Activated T-helper 17 cell treated with anti-CD3 and anti-CD28 coated beads, Interleukin-2, amount 50 U/mL, for 72 hours (primary cell): ENCODE data around the gene CST3. TPM values are rescaled to one million over a fixed set of nuclear protein-coding genes. Genes with fewer than 3 reads are reported as not detected.
"Not testable (repeated sequence)": the region's sequence is repeated elsewhere in the genome, so short reads cannot be mapped to it uniquely, and the experiment has no call there.

ENCODE experiments used
- ATAC-seq: fragments of 150-1000 bp; cut with Tn5 transposase; replicated peaks from 2 replicates; pipeline ENCODE4 v1.10.0; 2021; ENCODE audit warnings: mild to moderate bottlenecking, moderate library complexity
- H3K27ac Mint-ChIP-seq: one replicate; pipeline ENCODE4 v1.8.0; 2022; ENCODE audit warnings: mixed read lengths
- H3K27me3 Mint-ChIP-seq: one replicate; pipeline ENCODE4 v1.8.0; 2022; ENCODE audit warnings: mixed read lengths
- H3K36me3 Mint-ChIP-seq: one replicate; pipeline ENCODE4 v1.8.0; 2022; ENCODE audit warnings: low read depth, mild to moderate bottlenecking, mixed read lengths
- H3K4me1 Mint-ChIP-seq: one replicate; pipeline ENCODE4 v1.8.0; 2022; ENCODE audit warnings: mixed read lengths
- H3K4me3 Mint-ChIP-seq: one replicate; pipeline ENCODE4 v1.8.0; 2022; ENCODE audit warnings: mild to moderate bottlenecking, mixed read lengths
- H3K9me3 Mint-ChIP-seq: one replicate; pipeline ENCODE4 v1.8.0; 2022; ENCODE audit warnings: mixed read lengths
- total RNA-seq, 2 donors: library from RNA; stranded (reverse); gene quantifications; one replicate each; pipeline ENCODE4 v1.2.3, GENCODE V29; 2022

CST3 gene, protein sequence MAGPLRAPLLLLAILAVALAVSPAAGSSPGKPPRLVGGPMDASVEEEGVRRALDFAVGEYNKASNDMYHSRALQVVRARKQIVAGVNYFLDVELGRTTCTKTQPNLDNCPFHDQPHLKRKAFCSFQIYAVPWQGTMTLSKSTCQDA
- total RNA-seq = not detected

DNA sequence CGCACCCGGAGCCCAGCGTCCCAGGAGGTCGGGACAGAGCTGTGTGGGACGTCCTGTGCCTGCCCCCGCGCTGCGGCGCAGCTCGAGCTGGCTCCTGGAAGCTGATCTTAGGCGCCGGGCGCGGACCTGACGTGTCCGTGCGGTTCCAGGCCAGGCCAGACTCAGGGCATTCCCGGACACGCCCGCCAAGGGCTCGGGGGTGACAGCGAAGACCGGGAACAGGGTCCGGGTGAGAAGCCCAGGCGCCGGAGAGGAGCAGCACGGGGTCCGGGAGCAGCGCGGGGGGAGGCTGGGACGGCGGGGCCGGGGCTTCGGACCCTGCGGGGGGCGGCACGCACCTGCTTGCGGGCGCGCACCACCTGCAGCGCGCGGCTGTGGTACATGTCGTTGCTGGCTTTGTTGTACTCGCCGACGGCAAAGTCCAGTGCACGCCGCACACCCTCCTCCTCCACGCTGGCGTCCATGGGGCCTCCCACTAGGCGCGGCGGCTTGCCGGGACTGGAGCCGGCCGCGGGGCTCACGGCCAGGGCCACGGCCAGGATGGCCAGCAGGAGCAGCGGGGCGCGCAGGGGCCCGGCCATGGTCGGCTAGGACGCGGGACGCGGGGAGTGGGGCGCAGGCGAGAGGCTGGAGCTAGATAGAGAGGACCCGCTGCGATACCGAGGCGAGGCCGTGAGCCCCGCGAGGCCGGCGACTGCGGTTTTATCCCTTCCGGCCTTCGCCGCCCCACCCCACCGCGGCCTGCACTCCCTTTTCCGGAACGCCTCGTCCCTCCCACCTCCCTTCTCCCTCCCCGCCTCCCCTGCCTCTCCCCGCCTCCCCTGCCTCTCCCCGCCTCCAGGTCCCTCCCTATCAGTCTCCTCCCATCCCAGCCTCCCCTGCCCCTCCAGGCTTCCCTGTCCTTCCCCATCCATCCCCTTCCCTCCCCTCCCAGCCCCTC lies at the start of gene CST3:
Gene CST3 (minus strand): TSS at position 674 of the 940 bp plus-strand sequence. CDS start 93 bp downstream, at position 581.
- Mint-ChIP-seq H3K9me3 (no peaks in the 10 kb centered on the region), H3K27me3 (peaks cover 30% of the 10 kb centered on the region), H3K27ac (no peak within 1 kb of the TSS), H3K4me1 (no peaks in the 10 kb centered on the region), H3K4me3 (no peak within 1 kb of the TSS), H3K36me3 (no peaks in the 10 kb centered on the region)
- ATAC-seq = no peak

DNA sequence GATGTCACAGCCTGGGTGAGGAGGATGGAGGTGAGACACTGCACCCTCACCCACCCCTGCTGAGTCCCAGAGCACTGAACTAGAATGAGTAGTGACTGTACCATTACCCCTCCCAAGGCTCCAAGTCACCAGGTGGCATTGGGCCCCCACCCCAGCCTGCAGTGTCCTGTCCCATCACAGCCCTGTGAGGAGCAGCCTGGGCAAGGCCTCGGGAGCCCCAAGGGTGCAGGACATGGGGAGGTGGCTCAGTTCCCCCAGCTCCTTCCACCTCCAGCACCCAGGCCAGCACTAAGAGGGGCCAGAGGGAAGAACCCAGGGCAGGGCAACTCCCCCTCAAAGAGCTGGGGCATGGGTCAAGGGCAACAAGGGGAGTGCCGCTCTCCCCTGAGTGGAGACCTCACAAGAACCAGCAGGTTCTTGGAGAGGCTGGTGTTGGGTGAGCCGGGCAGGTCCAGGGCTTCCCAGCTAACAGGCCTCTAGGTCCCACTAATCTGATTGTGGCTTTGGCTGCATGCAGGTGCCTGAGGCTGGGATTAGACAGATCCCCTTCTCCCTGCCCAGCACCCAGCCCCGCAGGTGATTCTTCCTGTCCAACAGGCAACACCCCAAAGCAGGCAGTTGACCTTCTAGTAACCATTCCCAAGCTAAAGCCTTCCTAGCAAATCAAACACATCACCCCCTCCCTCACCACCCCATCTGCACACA lies 48.4 kb upstream of the CST3 start:
- Mint-ChIP-seq H3K36me3 (no peaks in the 10 kb centered on the region), H3K27ac (no peak overlapping the region), H3K4me1 (no peaks in the 10 kb centered on the region), H3K9me3 (no peaks in the 10 kb centered on the region), H3K27me3 (peaks cover 7% of the 10 kb centered on the region), H3K4me3 (no peak overlapping the region)
- ATAC-seq = no peak

DNA sequence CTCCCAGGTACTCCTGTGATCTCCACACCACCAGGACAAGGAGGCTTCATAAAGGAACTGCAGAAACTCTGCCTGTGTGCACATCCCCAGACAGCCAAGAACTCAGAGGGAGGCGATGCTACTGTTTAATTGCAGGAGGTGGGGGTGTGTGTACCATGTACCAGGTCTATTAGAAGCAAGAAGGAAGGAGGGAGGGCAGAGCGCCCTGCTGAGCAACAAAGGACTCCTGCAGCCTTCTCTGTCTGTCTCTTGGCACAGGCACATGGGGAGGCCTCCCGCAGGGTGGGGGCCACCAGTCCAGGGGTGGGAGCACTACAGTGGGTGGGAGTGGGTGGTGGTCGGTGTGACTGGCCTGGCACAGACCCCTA lies 47.8 kb upstream of the CST3 start:
- not testable (repeated sequence) for H3K27ac Mint-ChIP-seq, H3K9me3 Mint-ChIP-seq, H3K36me3 Mint-ChIP-seq, ATAC-seq, H3K4me3 Mint-ChIP-seq, H3K4me1 Mint-ChIP-seq
- peaks cover 11% of the 10 kb centered on the region for H3K27me3 Mint-ChIP-seq

DNA sequence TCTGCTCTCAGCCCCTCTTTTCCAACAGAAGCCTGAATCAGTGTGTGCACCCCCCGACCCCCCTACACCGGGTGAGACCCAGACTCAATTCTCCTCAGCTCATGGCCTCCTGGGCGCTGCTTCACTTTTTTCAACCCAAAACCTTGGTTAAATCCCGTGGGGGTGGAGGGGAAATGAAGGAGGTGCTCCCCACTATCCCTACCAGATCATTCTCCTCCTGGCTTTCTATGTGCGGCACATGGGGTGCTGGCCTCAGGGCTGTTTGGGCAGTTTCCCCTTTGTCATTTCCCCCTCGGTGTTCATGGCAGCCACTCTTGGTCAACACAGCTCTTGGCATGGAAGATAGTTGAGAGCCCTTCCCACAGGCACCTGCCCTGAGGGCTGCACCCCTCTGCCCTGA lies 46.5 kb upstream of the CST3 start:
- no peaks in the 10 kb centered on the region for H3K9me3 Mint-ChIP-seq

DNA sequence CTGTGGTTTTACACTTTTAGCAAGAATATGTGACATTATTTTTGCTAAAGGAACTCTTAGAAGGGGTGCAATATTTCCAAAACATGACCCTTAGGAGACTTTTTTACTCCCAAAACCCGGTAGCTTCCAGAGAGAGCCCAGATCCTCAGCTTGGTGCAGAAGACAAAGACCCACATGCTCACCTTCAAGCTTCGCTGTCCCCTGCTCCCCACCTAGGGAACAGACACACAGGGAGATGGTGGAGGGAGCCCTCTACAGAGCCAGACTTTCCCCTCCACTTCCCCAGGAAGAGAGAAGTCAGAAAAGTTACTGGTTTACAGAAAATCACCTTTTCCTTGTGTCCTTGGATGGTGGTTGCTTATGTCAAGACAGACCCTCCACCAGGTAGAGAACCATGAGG lies 46.1 kb upstream of the CST3 start:
- H3K27me3 Mint-ChIP-seq = peaks cover 19% of the 10 kb centered on the region
- ATAC-seq = no peak
- H3K4me1 Mint-ChIP-seq = no peaks in the 10 kb centered on the region
- H3K27ac Mint-ChIP-seq = no peak overlapping the region
- no peaks in the 10 kb centered on the region for H3K36me3 Mint-ChIP-seq
- H3K9me3 Mint-ChIP-seq = no peaks in the 10 kb centered on the region
- H3K4me3 Mint-ChIP-seq = no peak overlapping the region

More for the DNA sequence above, 46.5 kb upstream of the CST3 start:
- no peaks in the 10 kb centered on the region for H3K36me3 Mint-ChIP-seq
- peaks cover 16% of the 10 kb centered on the region for H3K27me3 Mint-ChIP-seq
- H3K4me3 Mint-ChIP-seq = no peak overlapping the region
- ATAC-seq = no peak
- no peak overlapping the region for H3K27ac Mint-ChIP-seq
- no peaks in the 10 kb centered on the region for H3K4me1 Mint-ChIP-seq

DNA sequence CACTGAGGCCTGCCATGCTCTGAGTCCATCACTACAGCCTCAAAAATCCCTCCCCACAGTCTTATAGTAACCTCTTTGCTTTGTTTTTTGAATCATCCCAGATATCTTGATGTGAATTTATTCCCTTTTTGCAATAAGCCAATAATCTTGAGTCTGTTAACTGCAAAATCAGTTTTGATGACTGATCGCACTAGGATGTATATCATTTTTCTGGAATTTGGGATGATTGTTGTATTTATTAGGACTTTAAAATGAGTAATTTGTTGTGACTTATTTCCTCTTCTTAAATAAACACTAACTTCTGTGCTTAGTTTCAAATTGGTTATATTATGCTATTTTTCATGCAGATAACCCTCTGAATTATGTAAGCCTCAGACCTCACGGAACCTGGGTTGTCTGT lies 45.5 kb upstream of the CST3 start:
- no peaks in the 10 kb centered on the region for H3K4me1 Mint-ChIP-seq
- ATAC-seq = no peak
- H3K27me3 Mint-ChIP-seq = peaks cover 21% of the 10 kb centered on the region

DNA sequence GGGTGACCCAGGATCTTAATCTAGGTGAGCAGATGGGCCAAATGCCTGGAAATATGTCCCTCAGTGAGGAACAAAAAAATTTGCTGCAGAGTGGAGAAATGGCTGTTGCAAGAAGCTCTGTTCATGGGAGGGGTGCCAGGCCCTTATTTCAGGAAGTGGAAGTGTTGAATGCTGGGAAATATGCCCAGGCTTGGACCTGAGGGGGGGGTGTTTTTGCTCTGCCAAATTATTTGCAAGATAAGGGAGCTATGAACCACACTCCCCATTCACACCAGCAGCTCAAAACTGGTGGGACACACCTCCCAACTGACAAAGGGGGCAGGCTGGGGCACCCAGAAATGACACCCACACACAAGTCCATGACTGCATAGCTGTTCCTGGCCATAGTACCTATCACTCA lies 42.4 kb upstream of the CST3 start:
- H3K4me1 Mint-ChIP-seq = no peaks in the 10 kb centered on the region
- no peak overlapping the region for H3K27ac Mint-ChIP-seq

More for the DNA sequence above, 45.5 kb upstream of the CST3 start:
- Mint-ChIP-seq H3K4me3 (no peak overlapping the region), H3K9me3 (no peaks in the 10 kb centered on the region), H3K36me3 (no peaks in the 10 kb centered on the region), H3K27ac (no peak overlapping the region)

DNA sequence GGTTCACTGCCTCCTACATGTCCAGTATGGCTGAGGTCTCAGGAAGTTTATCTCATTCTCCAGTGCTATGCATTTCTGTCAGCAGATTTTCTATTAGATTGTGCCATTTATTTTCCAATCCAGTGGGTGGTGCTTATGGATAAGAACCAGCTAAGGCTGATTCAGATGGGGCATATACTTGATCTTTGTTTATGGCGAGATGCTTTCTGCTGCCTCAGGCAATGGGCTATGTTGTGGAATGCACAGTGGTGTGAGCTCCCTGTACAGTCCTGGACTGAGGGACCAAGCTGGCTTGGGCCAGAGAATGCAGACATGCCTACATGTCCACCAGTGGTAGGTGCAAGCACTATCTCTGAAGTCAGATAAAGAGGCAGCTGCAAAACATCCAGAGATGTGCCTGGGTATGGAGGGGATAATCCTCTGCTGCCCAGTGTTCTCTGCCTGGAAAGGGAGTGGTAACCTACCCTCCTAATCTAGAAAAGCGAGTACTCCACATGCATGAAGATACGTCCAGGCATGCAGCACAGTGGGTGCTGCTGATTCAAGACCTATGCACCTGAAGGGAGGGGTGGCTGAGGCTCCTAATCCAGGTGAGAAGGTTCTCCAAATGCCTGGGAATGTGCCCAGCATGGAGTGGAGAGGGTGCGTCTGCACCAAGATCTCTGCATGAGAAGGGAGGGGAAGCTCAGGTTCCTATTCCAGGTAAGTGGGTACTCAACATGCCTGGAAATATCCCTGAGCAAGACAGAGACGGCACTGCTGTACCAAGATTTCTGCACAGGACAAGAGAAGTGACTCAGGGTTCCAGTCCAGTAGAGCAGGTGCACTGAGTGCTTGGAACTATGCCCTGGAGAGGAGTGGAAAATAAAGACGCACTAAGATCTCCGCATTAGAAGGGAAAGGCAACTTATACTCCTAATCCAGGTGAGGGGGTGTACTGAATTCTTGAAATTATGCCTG lies 41.7 kb upstream of the CST3 start:
- H3K27ac Mint-ChIP-seq = no peak overlapping the region
- H3K4me3 Mint-ChIP-seq = no peak overlapping the region
- H3K9me3 Mint-ChIP-seq = no peaks in the 10 kb centered on the region
- H3K27me3 Mint-ChIP-seq = peaks cover 16% of the 10 kb centered on the region
- no peak for ATAC-seq
- H3K36me3 Mint-ChIP-seq = no peaks in the 10 kb centered on the region
- no peaks in the 10 kb centered on the region for H3K4me1 Mint-ChIP-seq

More for the DNA sequence above, 42.4 kb upstream of the CST3 start:
- no peak overlapping the region for H3K4me3 Mint-ChIP-seq
- no peaks in the 10 kb centered on the region for H3K9me3 Mint-ChIP-seq
- ATAC-seq = no peak
- H3K36me3 Mint-ChIP-seq = no peaks in the 10 kb centered on the region
- H3K27me3 Mint-ChIP-seq = peaks cover 17% of the 10 kb centered on the region

DNA sequence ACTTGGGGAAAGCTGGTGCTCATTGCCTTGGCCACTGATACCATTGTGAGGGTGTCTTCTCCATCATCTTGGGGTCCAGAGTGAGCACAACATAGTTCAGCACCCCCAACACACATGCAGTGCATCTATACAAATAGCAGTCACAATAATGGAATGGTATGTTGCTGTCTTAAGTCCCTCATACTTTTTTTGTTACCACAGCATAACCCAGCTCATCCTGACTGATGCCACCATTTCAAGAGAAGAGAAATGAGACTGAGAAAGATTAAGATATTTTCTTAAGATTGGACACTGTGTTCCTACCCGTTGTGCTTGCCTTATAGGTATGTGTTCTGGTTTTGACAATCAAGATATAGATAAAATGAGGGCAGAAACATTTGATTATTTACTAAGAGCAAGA lies 35.5 kb upstream of the CST3 start:
- no peaks in the 10 kb centered on the region for H3K4me1 Mint-ChIP-seq
- H3K36me3 Mint-ChIP-seq = no peaks in the 10 kb centered on the region
- no peaks in the 10 kb centered on the region for H3K9me3 Mint-ChIP-seq
- no peaks in the 10 kb centered on the region for H3K27me3 Mint-ChIP-seq
- H3K27ac Mint-ChIP-seq = no peak overlapping the region
- no peak for ATAC-seq
- no peak overlapping the region for H3K4me3 Mint-ChIP-seq

DNA sequence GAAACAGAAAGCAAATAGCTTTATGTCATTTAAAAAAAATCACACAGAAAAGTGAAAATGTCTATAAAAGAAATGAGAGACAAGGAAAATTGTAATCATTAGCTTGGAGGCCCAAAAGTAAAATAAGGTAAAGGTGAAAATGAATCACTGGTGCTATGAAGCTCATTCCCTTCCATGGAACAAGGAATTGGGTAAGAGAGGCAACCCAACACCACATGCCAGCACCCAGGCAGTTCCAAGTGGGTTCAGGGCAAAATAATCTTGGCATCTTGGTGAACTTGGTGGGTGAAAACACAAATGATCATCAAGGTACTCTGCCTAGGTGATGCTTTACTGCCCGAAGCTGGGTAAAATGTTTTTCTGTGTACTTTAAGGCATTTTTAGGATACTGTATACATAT lies 34.4 kb upstream of the CST3 start:
- no peaks in the 10 kb centered on the region for H3K9me3 Mint-ChIP-seq
- H3K4me3 Mint-ChIP-seq = no peak overlapping the region
- no peaks in the 10 kb centered on the region for H3K27me3 Mint-ChIP-seq
- no peaks in the 10 kb centered on the region for H3K36me3 Mint-ChIP-seq
- no peak for ATAC-seq
- no peaks in the 10 kb centered on the region for H3K4me1 Mint-ChIP-seq
- H3K27ac Mint-ChIP-seq = no peak overlapping the region

DNA sequence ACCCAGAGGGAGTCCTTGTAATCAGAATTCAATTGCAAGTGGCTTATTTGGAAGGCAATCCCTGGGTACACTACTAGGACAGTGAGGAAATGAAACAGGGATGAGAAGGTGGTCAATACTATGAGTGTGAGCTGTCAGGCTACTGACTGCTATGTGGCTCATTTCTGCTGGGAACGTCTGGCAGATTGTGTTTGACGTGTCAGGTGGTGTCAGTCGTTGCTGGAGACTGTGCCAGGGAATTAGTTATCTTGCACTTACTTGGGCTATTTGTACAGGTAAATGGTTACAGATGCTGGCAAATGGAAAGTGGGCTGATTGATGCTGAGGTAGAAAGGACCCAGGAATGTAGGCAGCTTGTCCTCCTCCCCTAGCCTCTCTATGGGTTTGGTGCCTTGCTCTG lies 33.7 kb upstream of the CST3 start:
- Mint-ChIP-seq H3K27ac (no peak overlapping the region), H3K27me3 (no peaks in the 10 kb centered on the region), H3K4me3 (no peak overlapping the region), H3K36me3 (no peaks in the 10 kb centered on the region), H3K9me3 (no peaks in the 10 kb centered on the region), H3K4me1 (no peaks in the 10 kb centered on the region)
- no peak for ATAC-seq

DNA sequence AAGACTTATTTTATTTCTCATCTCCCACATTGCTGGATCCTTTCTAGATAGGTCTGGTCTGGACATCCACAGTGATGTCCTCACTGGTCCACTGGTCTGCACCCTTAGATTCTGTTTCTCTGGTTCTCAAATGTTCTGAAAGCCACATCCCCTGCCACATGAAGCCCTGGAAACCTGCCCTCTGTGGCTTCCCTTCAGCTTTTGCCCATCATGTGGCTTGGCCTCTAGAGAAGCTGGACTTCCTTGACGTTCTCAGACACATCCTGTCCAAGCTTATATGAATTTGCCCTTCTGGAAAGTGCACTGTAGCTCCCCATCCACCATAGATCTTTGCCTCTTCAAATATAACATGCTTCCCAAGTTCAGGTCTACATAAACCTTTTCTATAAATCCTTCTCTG lies 32.6 kb upstream of the CST3 start:
- no peak overlapping the region for H3K4me3 Mint-ChIP-seq
- no peaks in the 10 kb centered on the region for H3K9me3 Mint-ChIP-seq
- H3K27ac Mint-ChIP-seq = no peak overlapping the region
- no peak for ATAC-seq
- H3K27me3 Mint-ChIP-seq = no peaks in the 10 kb centered on the region
- H3K36me3 Mint-ChIP-seq = no peaks in the 10 kb centered on the region
- no peaks in the 10 kb centered on the region for H3K4me1 Mint-ChIP-seq

DNA sequence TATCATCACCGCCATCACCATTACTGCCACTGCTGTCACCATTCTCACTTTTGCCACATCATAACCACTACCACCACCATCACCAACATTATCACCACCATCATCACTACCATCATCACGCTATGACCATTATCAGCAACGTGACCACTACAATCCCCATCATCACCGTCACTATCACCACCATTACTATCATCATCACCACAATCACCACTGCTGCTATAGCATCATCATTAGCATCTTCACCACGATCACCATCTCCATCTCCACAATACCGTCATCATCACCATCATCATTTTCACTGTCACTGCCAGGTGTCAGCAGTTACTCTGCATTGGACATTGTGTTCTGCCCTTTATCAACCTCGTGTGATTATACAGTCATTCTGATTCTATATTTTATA lies 32.1 kb upstream of the CST3 start:
- H3K4me1 Mint-ChIP-seq = no peaks in the 10 kb centered on the region
- H3K9me3 Mint-ChIP-seq = no peaks in the 10 kb centered on the region
- no peaks in the 10 kb centered on the region for H3K27me3 Mint-ChIP-seq
- no peak for ATAC-seq
- no peaks in the 10 kb centered on the region for H3K36me3 Mint-ChIP-seq
- H3K4me3 Mint-ChIP-seq = no peak overlapping the region
- H3K27ac Mint-ChIP-seq = no peak overlapping the region

DNA sequence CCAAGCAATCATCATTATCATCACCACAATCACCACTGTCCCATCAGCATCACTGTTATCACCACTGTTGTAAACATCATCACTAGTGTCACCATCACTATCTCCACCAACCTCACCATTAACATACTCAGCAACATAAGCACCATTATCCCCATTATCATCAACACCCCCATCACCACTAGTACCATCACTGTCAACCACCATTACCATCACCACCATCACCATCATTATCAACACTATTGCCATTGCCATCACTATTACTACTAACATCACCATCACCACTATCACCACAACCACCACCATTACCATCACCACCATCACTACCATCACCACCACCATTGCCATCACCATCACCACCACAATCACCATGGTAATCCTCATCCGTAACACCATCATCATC lies 31.6 kb upstream of the CST3 start:
- Mint-ChIP-seq H3K4me3 (no peak overlapping the region), H3K36me3 (no peaks in the 10 kb centered on the region), H3K27me3 (no peaks in the 10 kb centered on the region), H3K4me1 (no peaks in the 10 kb centered on the region), H3K9me3 (no peaks in the 10 kb centered on the region), H3K27ac (no peak overlapping the region)
- ATAC-seq = no peak
